Stimulated activated CD8-positive, alpha-beta memory T cell treated with anti-CD3 and anti-CD28 coated beads, Interleukin-4, amount 100 ng/mL, for 24 hours (primary cell): ENCODE data around the gene MKI67.
"Not testable (repeated sequence)": the region's sequence is repeated elsewhere in the genome, so short reads cannot be mapped to it uniquely, and the experiment has no call there.

Experiments
- DNase-seq: peaks from one replicate; pipeline ENCODE4 v3.0.0-alpha.2; 2020; ENCODE audit warnings: low read depth

Gene MKI67

GRCh38 chr10:128110339-128110738, 15.9 kb downstream of the MKI67 start:
- no peak for DNase-seq

- no peak for DNase-seq
Measured at GRCh38 chr10:128109707-128110106, 16.5 kb downstream of the MKI67 start.

GRCh38 chr10:128105383-128105782, 20.8 kb downstream of the MKI67 start:
- DNase-seq = no peak

- no peak for DNase-seq
Measured at GRCh38 chr10:128103229-128103714, 23.0 kb downstream of the MKI67 start.

- no peak for DNase-seq
Measured at GRCh38 chr10:128102480-128103228, 23.6 kb downstream of the MKI67 start.

GRCh38 chr10:128101901-128102300, 24.3 kb downstream of the MKI67 start:
- DNase-seq = no peak

- DNase-seq = no peak
Measured at GRCh38 chr10:128099901-128100300, 26.3 kb downstream of the MKI67 start.

GRCh38 chr10:128098631-128099030, 27.6 kb downstream of the MKI67 start:
- DNase-seq = no peak

GRCh38 chr10:128097783-128098182, 28.4 kb downstream of the MKI67 start:
- no peak for DNase-seq

- no peak for DNase-seq
Measured at GRCh38 chr10:128096486-128097199, 29.6 kb downstream of the MKI67 start.

- no peak for DNase-seq
Measured at GRCh38 chr10:128095753-128096469, 30.3 kb downstream of the MKI67 start.

GRCh38 chr10:128095027-128095752, 31.0 kb downstream of the MKI67 start:
- DNase-seq = no peak

- not testable (repeated sequence) for DNase-seq
Measured at GRCh38 chr10:128094596-128094995, 31.6 kb downstream of the MKI67 start.

GRCh38 chr10:128092454-128092853, 33.8 kb downstream of the MKI67 start:
- no peak for DNase-seq

GRCh38 chr10:128091636-128092210, 34.5 kb downstream of the MKI67 start:
- no peak for DNase-seq

GRCh38 chr10:128087884-128088709, 38.1 kb downstream of the MKI67 start:
- DNase-seq = no peak

- DNase-seq = no peak
Measured at GRCh38 chr10:128087146-128087883, 38.9 kb downstream of the MKI67 start.

GRCh38 chr10:128086003-128086863, 40.0 kb downstream of the MKI67 start:
- DNase-seq = no peak

- DNase-seq = no peak
Measured at GRCh38 chr10:128084991-128085390, 41.2 kb downstream of the MKI67 start.
